Coronary artery (tissue), 2 donors: ENCODE data around the gene JMJD4.

ENCODE experiments used
- DNase-seq: peaks from one replicate; pipeline ENCODE4 v3.0.0-alpha.2; 2017; ENCODE audit warnings: low spot score
- H3K27ac ChIP-seq, 2 donors: fragments of 200-600 bp; sonication (generic); one replicate each; pipeline ENCODE4 v1.5.1; 2016 to 2019
- H3K4me3 ChIP-seq: fragments of 200-600 bp; sonication (generic); 2 replicates; pipeline ENCODE4 v1.5.1; 2016; ENCODE audit warnings: mild to moderate bottlenecking, moderate library complexity
- CTCF ChIP-seq: fragments of 200-600 bp; sonication (generic); IDR thresholded peaks from one replicate; pipeline ENCODE4 v1.5.1; 2019; ENCODE audit warnings: antibody characterized with exemption

JMJD4 gene

DNA sequence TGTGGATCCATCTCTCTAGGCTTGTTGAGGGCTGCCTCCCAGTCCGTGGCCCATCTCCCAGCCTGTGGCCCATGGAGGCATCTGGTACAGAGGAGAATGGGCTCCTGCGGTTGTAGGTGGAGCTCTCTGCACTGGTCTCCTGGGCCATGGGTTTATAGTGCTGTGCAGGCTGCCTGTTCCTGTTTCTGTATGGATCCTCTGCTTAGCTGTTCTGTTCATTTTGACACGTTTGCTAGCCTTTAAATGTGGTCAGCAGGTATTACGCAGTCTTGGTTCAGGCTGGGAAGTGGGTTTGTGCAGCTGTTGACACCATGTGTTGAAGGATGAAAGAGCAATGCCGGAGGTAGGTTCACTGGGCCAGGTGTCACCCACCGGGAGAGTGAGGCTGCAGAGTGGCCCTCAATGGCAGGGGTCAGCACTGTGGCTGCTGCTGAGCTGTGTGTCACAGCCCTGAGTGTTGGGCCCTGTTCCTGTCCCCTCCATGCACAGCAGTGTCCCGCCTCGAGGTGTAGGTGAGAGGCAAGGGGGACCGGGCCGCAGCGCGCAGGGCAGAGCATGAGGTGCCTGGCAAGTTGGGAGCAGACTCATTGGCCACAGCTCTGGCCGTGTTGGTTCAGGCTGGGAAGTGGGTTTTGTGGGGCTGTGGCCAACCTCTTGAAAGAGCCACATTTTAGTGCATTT lies 39.1 kb upstream of the JMJD4 start:
- Histone ChIP-seq H3K4me3 (no peak overlapping the region), H3K27ac (no peak overlapping the region)
- DNase-seq = no peak
- no peak for TF ChIP-seq CTCF

GRCh38 chr1:227773558-227773957 lies 38.5 kb upstream of the JMJD4 start:
- H3K27ac ChIP-seq = no peak overlapping the region

DNA sequence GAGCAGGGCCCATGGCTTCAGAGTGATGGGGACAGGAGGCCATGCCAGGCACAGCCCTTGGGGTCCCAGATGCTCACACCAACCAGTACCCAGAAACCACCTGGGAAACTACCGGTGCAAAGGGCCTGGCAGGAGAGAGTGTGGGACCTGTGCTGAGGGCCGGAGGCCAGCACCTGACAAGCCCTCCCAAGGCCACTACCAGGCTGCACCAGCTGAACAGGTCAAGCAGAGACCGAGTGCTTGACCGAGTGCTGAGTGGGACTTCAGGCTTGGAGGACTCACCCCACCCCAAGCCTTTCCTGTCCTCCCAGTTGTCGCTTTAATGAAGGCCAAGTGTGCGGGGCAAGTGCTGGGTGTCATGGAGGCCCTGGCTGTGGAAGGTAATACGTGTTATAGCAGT lies 36.7 kb upstream of the JMJD4 start:
- no peak overlapping the region for H3K4me3 ChIP-seq
- no peak for DNase-seq
- no peak overlapping the region for H3K27ac ChIP-seq
- TF ChIP-seq CTCF = no peak

More at GRCh38 chr1:227773558-227773957, 38.5 kb upstream of the JMJD4 start:
- no peak for TF ChIP-seq CTCF
- DNase-seq = no peak
- H3K4me3 ChIP-seq = no peak overlapping the region

GRCh38 chr1:227771326-227771725 lies 36.2 kb upstream of the JMJD4 start:
- no peak for DNase-seq
- TF ChIP-seq CTCF = no peak
- Histone ChIP-seq H3K4me3 (no peak overlapping the region), H3K27ac (no peak overlapping the region)

DNA sequence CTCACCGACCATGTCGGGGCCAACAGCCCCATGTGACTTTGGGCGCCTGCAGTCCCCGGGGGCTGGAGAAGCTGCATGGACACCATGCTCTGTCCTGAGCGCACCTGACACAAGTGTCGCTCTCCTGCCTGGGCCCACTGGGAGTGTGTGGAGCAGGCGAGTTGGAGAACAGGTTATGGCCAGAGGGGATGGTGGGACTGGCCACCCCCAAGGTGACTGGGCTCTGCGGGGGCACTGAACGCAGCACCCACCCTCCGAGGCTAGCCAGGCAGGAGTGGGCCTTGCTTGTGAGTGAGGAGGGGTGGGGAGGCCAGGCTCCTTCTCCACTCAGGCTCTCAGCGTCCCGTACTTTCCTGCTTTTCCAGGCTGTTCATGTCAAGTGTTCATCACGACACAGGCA lies 35.7 kb upstream of the JMJD4 start:
- TF ChIP-seq CTCF = no peak
- H3K4me3 ChIP-seq = no peak overlapping the region
- DNase-seq = no peak
- H3K27ac ChIP-seq = no peak overlapping the region

DNA sequence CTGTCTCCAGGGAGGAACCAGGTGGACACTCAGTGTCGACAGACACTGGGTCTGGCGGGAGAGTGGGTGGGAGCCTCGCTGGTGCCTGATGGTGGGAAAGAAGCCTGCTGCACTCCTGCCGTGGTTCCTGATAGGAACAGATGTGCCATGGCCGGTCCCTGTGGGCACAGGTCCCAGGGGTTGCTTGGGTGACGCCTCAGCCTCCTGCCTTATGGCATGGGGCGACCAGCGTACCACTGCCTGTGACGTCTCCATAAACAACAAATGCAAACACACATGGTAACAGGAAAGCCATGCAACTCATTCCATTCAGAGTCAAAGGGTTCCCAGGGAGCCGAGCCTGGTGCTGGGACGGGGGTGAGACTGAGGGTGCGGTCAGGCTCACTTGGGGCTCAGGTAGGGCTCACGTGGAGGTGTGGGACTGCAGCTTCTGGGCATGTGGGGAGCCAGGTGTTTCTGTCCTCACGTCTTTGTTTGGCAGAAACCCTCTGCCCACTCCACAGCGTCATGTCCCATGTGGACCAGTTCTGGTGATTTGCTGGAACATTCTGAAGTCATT lies 34.9 kb upstream of the JMJD4 start:
- no peak for TF ChIP-seq CTCF
- Histone ChIP-seq H3K4me3 (no peak overlapping the region), H3K27ac (no peak overlapping the region)
- DNase-seq = no peak
